Measurements from ENCODE around the gene LGR5.
"Not testable (repeated sequence)": the region's sequence is repeated elsewhere in the genome, so short reads cannot be mapped to it uniquely, and the experiment has no call there.

Gene LGR5

DNA sequence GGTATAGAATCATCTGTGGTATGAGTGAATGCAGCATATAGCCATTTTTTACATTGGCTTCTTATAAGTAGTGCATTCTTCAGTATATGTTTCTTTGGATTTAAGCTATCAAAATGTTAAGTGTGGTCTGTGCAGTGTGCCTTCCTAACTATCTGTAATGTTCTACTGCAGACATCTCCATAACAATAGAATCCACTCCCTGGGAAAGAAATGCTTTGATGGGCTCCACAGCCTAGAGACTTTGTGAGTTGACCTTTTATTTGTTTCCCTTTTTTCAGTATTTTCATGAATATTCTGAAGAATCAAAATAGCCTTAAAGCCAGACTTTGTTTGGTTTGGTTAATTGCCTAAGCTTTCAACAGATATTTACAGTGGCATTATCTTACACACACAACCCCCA is 116.8 kb downstream of the LGR5 start:
- DNase-seq = no peak

DNA sequence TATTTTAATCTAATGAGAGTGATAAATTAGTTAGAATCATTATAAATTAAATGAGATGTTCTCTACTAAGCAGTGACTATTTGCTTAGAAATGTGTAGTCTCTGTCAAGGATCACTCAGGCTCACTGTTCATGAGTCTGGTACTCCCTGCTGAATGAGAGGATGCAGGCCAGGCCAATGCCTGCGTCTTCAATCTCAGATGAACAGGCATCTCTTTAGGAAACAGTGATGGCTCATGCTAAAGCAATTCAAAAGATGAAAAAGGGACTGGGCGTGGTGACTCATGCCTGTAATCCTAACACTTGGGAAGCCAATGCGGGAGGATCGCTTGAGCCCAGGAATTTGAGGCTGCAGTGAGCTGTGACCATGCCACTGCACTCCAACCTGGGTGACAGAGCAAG is 117.3 kb downstream of the LGR5 start:
- DNase-seq = no peak

DNA sequence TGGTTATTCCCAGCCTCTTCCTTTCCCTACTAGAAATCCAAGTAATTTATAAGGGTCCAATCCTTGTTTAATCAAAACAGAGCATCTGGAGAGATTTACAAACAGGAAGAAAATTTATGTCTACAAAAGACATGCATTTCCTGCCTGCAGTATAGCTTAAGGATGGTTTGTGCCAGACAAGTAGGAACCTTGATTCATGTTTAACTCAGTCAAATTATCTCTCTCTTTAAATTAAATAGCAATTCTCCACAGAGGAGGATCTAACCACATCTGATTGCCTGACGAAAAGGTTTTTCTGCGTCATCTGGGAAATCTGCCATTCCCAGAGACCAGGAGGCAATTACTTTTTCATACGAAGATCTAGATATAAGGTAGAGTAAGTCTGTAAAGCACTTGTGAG is 118.8 kb downstream of the LGR5 start:
- DNase-seq = no peak

DNA sequence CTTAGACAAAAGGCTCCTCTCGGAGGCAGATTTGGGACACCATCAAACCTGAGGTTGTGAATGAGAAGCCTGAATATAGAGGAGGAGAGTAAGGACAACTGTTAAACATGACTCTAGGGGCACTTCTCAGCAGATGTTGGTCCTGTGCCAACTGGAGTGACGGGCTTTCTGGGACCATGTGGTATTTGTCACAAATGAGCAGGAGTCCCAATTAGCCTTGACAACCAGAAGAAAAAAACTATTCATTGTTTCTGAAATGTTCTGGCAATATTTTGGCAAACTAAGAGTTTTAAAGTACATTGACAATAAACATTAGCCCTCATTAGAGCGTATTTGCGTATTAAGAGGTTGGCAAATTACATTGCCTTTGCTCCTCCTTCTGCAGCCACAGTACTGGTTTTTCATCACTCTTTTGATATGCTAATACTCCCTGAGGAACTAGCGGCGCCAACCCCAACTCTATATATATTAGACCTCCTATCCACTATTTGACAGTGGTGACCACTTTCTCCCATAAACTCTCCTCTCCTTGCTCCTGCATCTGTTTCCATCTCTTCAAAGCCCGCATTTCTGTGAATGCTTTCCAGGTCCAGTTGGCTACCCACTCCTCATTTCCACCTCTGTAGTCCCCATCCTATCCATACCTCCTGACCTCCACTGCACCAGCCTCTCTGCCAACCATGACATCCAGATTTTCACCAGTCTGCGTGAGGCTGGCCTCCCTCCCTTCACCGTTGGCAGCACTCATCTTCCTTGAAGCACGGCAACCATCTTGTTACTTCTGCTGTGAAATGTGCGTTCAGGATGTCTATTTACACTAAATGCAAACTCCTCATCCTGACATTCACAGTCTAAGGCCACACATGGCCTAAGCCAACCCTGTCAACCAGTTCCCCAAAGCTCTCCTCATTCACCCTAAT is 123.3 kb downstream of the LGR5 start:
- no peak for DNase-seq

DNA sequence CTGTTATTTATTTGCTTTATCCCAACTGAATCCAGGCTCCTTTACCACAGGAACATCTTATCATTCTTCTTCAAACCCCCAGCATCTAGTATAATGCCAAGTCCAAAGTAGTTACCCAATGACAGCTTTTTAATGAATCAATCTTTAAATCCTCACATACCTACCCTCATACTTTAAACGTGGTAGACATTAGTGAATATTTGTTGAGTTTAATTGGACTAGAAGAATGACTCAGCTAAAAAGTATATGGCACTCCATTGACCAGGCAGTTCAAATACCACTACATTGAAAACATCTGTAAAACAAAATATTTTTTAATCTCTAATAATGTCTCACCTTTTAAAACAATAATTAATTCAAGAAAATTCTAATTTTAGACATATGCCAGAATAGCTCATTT is 125.9 kb downstream of the LGR5 start:
- no peak for DNase-seq

DNA sequence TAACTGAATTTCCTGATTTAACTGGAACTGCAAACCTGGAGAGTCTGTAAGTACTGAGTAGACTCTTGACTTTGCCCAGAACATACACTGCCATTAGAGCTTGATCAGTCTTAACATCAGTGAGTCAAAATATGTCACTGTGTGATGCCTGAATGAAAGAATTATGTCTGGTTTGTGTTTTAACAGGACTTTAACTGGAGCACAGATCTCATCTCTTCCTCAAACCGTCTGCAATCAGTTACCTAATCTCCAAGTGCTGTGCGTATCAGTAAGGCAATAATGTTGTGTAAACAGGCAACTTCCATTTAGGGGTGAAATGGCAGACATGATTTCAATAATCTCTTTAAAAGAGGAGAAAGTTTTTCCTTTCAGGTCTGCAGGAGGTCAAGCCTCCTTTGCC is 127.1 kb downstream of the LGR5 start:
- DNase-seq = no peak

DNA sequence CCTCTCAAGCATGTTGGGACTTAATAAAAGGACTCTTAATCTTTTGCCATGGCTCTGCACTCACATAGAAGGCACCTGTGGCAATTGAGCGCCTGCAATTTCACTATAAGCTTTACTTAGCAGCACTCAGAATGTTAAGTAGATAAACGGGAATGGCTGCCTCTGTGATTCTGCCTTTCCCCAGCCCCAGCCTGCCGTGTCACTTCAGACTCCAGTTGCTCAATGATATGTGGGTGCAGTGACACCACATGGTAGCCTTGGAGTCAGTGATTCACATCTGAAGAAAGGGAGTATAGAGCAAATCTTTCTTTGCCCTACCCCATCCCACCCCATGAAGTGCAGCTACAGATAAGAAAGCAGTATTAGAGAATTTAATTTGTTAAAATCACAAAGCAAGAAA is 127.9 kb downstream of the LGR5 start:
- DNase-seq = no peak

DNA sequence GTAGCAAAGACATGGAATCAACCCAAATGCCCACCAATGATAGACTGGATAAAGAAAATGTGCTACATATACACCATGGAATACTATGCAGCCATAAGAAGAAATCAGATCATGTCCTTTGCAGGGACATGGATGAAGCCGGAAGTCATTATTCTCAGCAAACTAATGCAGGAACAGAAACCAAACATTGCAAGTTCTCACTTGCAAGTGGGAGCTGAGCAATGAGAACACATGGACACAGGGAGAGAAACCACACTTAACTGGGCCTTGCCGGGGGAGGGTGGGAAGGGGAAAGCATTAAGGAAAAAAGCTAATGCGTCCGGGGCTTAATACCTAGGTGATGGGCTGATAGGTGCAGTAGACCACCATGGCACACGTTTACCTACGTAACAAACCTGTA is 130.3 kb downstream of the LGR5 start:
- DNase-seq = not testable (repeated sequence)

DNA sequence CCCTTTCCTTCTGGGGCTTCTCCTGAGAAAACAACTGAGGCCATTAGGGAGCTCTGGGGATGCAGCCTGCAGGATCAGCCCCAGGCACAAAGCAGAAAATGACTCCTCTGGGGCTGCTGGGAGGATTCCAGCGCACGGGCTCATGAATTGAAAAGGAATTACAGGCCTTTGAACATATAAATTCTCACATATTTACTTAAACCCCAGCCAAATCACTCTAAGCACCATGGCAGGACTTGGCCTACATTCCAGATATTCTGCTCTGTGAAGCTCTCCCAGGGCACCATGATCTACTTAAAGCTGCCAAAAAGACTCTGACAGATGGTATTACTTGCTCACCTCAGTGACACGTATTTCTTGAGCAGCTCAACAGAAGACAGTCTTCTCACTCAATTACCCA is 136.9 kb downstream of the LGR5 start:
- DNase-seq = no peak

DNA sequence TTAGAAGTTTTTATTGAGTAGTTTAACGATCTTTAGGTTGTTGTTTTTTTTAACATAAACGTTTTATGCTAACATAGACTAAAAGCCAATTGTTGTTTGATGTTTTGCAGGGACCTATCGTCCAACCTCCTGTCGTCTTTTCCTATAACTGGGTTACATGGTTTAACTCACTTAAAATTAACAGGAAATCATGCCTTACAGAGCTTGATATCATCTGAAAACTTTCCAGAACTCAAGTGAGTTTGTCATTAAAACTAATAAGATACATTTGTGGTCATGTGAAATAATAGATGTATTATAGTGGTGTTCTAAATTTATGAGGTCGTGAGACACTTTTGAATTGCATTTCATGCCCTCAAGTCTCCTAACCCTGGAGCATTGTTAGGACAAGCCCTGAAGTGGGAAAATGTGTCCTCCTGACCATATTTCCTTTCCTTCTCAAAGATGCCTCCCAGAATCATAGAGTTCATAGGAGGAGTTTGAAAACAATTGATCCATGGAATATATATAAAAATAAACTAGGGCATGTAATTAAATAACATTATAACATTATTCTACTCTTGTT is 139.2 kb downstream of the LGR5 start:
- DNase-seq = no peak

DNA sequence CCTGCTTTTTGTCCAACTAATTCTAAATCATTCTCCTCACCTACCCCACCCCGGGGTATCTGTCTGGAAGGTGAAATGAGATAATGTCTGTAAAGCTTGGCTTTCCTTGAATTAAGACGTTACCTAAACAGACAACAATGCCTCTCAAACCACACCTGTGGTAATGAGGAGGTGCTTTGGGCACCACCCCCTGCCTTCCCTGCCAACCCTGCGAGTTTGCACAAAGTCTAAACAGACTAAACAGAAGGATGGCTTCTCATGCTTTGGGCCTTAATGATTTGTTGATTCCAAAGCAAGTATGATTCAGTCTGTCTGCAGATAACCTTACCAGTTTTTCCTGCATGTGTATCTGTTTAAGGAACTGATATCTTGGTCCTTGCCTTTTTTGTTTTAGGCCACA is 141.6 kb downstream of the LGR5 start:
- no peak for DNase-seq

DNA sequence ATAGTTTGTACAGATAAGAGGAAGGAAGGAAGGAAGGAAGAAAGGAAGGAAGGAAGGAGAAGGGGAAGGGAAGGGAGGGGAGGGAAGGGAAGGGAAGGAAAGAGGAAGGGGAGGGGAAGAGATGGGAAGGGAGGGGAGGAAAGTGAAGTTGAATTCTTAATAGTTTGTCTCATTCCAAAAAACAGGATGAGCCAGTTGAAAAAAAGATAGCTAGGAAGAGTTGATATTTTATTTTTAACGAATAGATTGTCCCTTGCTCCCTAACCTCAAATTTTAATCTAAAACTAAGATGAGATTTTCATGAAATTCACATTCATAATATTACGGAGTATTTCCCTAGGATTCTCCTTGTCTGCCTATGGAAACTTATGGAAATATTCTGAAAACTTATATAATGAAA is 143.3 kb downstream of the LGR5 start:
- no peak for DNase-seq

DNA sequence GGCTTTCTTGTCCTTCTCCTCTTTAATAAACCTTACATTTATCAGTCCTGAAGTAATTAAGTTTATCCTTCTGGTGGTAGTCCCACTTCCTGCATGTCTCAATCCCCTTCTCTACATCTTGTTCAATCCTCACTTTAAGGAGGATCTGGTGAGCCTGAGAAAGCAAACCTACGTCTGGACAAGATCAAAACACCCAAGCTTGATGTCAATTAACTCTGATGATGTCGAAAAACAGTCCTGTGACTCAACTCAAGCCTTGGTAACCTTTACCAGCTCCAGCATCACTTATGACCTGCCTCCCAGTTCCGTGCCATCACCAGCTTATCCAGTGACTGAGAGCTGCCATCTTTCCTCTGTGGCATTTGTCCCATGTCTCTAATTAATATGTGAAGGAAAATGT is 144.8 kb downstream of the LGR5 start:
- no peak for DNase-seq

DNA sequence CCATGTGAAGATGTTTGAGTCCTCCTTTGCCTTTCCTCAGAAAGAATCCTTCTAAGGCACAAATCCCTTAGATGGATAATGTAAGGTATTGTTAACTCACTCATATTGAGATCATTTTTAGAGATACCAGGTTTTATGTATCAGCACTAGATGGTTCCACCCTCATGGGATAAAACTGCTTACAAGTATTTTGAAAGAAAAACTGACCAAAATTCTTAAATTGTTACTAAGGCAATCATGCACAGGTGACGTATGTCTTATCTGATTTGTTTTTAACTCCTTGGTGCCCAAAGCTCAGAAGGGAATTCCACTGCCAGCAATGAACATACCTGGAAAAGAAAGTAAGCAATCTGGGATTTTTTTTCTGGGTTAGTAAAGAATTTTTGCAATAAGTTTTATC is 145.6 kb downstream of the LGR5 start:
- DNase-seq = no peak

DNA sequence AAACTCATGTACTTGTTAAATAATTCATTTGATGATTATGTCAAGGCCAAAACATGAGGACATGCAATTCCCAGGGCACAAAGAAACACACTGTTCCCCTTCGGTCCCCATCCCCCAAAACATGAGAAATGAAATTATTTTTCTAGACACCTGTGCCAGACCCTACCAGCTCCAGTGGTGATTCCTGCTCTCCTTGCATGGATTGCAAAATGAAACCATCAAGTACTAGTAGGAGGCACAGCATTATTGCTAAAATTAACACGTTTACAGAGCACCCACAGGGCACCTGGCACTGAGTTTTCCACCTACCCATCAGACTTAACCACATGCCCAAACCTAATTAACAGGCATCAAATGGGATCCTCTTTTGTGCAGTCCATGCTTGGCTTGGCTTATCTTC is 147.4 kb downstream of the LGR5 start:
- DNase-seq = no peak

DNA sequence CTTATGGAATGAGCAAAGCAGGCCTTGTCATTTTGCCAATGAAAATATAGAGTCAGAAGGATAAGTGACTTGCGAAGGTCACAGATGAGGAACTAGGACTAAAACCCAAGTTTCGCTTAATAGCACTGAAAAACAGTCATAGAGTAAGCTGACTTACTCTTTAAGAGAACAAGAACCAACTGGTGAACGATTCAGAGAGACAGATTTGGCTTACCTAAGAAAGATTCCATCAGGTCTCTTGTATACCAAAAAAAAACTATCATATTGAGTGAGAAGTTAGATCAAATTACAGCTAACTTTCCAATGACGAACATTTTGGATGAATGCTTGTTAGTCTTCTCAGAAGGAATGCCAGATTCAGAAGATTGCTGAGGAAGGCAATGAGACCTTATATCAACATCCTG is 149.9 kb downstream of the LGR5 start:
- no peak for DNase-seq

DNA sequence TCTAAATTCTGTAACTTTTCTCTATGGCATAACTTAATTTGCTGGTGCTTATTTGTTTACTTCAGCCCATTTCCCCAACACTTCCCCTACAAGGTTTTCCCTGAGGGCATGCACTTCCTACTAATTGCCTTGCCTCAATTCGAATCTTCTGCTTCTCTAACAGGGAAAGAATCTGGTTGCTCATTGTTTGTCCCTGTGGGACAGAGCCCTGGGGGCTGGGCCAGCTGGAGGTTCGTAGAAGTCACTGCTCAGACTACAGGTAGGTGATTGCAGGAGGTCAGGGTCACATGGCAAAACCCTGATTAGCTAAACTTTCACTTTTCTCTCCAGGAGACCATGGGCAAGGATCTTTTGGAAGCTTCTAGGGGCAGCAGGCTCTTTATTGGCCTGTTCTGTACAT is 152.0 kb downstream of the LGR5 start:
- DNase-seq = no peak

DNA sequence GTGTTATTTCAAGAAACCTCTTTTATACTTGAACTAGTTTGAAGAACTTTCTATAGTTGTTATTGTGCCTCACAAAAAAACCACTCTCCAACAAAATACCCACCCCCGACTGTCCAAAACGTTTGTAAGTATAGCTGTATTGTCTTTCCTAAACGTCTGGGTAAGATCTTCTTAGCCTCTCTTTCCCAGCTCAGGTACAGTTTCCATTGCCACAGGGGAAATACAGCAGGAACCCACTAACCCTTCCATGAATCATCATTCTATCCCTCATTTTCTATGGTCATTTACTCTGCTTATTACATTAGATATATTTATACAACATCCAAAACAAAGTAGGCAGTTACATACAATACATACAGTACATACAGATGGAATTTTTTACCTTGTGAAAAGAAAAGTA is 153.2 kb downstream of the LGR5 start:
- DNase-seq = no peak

DNA sequence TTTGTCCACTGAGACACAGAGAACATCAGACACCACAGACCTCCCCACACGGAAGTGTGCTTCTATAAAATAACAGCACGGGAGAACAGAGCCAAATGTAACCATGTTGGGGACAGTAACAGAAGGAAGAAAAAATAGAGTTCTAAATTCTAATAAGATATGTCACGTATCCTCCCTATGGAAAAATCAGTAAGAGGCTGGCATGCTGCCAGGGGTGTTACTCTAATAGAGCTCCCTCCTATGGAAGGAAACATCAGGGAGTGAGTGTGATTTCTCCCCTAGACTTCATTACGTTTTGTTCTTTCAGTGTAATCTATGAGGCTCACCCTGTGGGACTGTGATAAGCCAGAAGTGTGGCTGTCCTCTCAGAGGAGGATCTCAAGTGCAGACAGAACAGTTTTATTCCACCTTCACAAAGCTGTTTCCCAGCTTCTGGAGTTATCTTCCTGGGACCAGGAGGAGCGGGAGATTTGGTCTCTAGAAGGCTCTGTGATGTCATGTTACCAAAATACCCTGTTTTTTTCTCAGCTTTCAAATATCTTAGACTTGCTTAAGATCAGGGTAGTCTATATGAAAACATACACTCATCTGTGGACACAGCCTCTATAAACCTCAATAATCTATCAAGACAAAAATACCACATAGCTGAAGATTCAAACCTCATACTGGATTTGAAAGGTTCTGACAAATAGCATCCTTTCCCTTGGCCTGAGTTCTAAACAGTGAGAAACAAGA is 154.8 kb downstream of the LGR5 start:
- DNase-seq = no peak

DNA sequence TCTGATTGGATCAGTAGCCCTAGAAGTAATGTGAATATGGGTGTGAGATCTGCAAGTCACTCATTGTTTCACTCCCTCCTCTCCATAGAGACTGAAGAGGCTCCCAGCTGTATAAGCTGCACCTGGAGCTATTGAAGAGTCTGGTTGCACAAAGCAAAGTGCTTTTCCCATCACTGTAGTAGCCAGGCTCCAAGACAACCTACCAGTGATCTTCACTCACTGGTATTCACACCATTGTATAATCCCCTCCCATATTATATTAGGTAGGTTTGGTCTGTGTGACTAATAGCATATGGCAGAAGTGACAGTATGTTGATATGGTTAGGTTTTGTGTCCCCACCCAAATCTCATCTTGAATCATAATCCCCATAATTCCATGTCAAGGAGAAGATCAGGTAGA is 159.6 kb downstream of the LGR5 start:
- DNase-seq = no peak

DNA sequence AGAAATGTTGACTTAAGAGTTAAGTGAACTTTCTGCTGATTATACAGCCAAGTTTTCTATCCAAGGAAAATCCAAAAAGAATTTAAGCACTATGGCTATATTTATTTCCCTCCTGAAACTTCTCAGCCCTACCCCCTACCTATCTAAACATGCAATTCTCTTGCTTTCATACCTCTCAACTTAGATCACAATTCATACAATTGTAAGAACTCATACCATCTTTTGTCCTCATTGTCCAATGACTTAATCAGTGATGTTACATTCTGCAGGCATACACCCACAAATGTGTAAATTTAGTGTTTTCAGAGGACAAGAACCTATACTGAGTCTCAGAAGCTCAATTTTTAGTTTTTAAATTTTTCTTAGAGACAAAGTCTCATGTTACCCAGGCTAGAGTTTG is 161.9 kb downstream of the LGR5 start:
- DNase-seq = no peak

DNA sequence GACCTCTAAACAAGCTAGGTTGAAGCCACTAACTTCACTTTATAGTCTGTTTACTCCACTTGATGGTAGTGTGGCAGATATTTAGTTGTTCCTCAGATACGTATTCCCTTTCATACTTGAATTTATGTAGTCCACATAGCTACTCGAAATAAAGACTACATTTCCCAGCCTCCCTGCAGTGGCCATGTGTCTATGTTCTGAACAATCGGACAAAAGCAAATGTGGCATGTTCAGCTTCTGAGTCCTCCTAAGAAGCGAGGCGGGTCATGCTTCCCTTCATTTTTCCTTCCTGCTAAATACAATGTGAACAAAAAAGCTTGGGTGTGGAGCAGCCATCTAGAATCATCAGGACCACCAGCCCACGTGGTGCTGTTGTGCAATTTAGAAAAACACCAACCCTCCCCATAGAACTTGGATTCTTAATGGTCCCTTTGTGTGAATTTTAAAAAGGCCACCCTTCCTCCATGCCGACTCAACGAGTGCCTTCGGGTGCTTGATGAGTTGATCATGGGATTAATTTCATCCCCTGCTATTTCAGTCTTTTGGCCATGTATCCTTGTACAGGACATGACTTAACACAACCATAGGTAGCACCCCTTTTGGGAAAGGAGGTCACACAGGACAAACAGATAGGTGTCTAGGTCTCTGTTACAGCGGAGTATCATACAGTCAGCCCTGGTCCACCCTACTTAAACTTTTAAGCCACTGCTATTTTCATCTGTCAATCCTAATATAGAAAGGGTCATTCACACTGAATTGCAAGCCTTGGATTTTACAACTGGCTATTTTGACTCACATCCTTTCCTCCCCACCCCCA is 163.4 kb downstream of the LGR5 start:
- DNase-seq = no peak

DNA sequence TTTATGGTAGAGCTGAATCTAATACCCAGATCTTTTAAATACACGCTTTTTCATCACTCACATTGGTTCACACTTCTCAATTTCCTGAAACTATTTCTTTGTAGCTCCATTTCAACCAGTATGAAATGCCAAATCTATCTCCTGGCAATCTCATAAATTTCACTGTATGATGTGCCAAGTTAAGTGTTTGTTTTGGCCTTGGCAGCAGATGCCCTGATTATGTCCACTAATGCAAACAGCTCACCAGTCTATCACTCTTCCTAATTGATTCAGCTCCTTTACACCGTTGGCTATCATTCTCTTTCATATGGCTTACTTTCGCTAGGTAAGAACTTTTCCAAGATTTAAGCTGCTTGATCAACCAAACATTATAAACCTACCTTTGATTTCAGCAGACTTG is 165.4 kb downstream of the LGR5 start:
- DNase-seq = no peak
